ENCODE measurements around the gene HACL1. TPM values are rescaled to one million over a fixed set of nuclear protein-coding genes. Genes with fewer than 3 reads are reported as not detected.

HACL1 gene
- total RNA-seq, 1 donor from 2014 or later, result 28.4 TPM

DNA sequence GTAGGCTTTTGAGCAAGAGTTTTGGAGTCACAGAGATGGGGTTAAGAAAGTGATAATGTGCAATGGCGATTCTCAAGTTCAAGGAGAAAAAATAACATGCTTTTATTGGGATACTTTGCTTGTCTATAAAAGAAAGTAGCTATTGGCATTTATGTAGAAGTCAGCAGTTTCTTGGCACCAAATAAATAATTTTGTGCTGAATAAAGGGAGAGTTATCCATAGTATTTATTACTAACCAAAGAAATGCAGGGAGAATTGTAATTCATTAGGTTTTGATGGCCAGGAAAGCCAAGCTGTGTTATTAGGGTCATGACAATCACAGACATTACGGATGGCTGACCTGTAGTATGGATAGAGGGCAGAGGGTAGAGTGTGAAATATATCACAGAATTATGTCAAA lies 33.3 kb upstream of the HACL1 start:
- Mint-ChIP-seq H3K36me3 (ENCODE audit: low read depth) (no peaks in the 10 kb centered on the region), H3K4me1 (peaks cover 45% of the 10 kb centered on the region), H3K9me3 (no peaks in the 10 kb centered on the region), H3K27ac (no peak overlapping the region), H3K27me3 (no peaks in the 10 kb centered on the region), H3K4me3 (no peak overlapping the region)
- TF ChIP-seq, protein P1, sequence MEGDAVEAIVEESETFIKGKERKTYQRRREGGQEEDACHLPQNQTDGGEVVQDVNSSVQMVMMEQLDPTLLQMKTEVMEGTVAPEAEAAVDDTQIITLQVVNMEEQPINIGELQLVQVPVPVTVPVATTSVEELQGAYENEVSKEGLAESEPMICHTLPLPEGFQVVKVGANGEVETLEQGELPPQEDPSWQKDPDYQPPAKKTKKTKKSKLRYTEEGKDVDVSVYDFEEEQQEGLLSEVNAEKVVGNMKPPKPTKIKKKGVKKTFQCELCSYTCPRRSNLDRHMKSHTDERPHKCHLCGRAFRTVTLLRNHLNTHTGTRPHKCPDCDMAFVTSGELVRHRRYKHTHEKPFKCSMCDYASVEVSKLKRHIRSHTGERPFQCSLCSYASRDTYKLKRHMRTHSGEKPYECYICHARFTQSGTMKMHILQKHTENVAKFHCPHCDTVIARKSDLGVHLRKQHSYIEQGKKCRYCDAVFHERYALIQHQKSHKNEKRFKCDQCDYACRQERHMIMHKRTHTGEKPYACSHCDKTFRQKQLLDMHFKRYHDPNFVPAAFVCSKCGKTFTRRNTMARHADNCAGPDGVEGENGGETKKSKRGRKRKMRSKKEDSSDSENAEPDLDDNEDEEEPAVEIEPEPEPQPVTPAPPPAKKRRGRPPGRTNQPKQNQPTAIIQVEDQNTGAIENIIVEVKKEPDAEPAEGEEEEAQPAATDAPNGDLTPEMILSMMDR (IDR thresholded peaks at IDR 0.05), result no peak
- intact Hi-C loops (cut with micrococcal nuclease), result loop anchor here (5.0 to 10.0 kb wide), 2 partner anchors 223 to 320 kb away; no protein-coding TSS in a partner anchor
- DNase-seq (no peak), ATAC-seq (ENCODE audit: low read depth) (no peak)
- ChIA-PET CTCF (interaction anchor here (1.4 kb wide), 1 partner anchor 178 kb away, joined by 4 read pairs; no protein-coding TSS in a partner anchor), POLR2A (no interaction called here)

DNA sequence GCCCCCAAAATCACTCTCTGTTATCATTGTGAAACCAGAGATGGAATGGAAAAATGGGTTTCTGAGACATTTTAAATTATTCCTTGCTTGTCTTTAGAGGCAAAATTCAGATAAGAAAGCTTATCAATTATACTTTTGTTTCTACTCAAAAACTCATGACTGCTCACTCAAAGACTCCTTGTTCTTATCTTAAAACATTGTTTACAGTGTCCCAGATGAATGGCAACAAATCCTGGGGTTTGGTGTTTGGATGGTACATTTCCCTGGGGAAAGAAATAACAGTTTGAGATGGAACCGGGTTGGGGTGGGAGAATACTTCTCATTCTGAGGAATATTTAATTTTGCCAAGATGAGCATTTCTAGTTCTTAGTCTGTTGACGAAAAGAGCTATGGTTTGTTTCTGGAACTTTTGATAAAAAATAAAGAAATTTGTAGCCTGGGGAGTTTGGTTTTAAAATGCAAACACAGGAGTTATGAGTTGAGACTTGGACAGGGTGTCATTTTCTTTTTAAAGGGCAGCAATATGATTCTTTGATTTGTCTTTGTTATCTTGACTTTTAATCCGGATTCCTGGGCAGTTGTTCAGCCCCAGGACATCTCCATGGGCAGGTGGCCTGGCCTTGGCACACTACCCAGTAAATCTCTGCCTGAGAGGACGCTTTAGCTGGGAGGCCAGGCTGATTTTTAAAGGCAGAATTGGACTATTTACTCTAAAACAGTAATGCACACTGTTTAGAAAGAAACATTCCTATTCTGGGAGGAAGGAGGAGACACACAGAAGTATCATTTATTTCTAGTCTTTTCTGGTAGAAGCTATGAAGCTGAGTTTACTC lies 32.6 kb upstream of the HACL1 start:
- ATAC-seq (ENCODE audit: low read depth), result no peak
- Mint-ChIP-seq H3K36me3 (ENCODE audit: low read depth) (no peaks in the 10 kb centered on the region), H3K9me3 (no peaks in the 10 kb centered on the region), H3K4me3 (no peak overlapping the region), H3K4me1 (peaks cover 45% of the 10 kb centered on the region), H3K27me3 (no peaks in the 10 kb centered on the region), H3K27ac (no peak overlapping the region)
- ChIA-PET CTCF (interaction anchor here (1.4 kb wide), 1 partner anchor 178 kb away, joined by 4 read pairs; no protein-coding TSS in a partner anchor), POLR2A (no interaction called here)
- DNase-seq, result no peak
- intact Hi-C loops (cut with micrococcal nuclease), result loop anchor here (5.0 to 10.0 kb wide), 2 partner anchors 223 to 321 kb away; no protein-coding TSS in a partner anchor
- TF ChIP-seq, protein P1 (IDR thresholded peaks at IDR 0.05), result no peak

DNA sequence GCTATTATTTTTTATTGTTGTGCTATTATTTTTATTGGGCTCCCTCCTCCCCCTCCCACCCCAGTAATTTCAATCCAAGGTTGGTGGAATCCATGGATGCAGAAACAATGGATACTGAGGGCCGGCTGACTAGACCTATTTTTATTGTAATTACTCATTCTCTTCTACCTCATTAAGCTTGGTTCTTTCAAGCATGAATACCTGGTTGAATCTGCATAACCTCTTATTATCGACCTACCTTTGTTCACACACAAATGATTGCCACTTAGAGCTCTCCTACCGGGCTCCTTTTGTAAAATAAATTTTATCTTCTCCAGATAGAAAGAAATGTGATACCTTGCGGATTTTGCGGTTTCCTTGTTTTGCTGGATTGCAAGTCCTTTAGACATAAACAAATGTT lies 31.8 kb upstream of the HACL1 start:
- peaks cover 41% of the 10 kb centered on the region for H3K4me1 Mint-ChIP-seq
- no peak for ATAC-seq (ENCODE audit: low read depth)
- H3K36me3 Mint-ChIP-seq (ENCODE audit: low read depth), result no peaks in the 10 kb centered on the region
- no peak overlapping the region for H3K4me3 Mint-ChIP-seq
- DNase-seq, result no peak
- H3K27ac Mint-ChIP-seq, result no peak overlapping the region
- no peaks in the 10 kb centered on the region for H3K27me3 Mint-ChIP-seq
- intact Hi-C loops (cut with micrococcal nuclease), result loop anchor here (5.0 to 10.0 kb wide), 2 partner anchors 224 to 322 kb away; no protein-coding TSS in a partner anchor
- no peaks in the 10 kb centered on the region for H3K9me3 Mint-ChIP-seq
- TF ChIP-seq, protein P1 (IDR thresholded peaks at IDR 0.05), result no peak
- ChIA-PET POLR2A (no interaction called here), CTCF (no interaction called here)

DNA sequence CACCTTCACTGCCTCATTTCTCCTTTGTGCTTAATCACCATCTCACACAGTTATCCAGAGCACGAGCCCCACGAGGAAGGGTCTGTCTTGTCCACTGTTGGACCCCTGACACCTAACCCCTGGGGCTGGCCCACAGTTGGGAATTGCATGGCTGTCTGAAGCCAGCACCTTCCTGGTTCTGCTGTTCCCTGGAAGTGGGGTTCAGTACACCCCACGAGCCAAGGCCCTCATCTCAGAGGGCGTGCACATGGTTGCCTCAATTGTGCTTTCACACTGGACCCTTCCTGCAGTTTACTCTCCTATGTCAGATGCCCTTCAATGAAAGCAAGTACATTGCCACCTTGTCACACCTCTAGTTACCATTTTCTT lies 30.8 kb upstream of the HACL1 start:
- TF ChIP-seq, protein P1 (IDR thresholded peaks at IDR 0.05), result no peak
- peaks cover 3% of the 10 kb centered on the region for H3K36me3 Mint-ChIP-seq (ENCODE audit: low read depth)
- H3K9me3 Mint-ChIP-seq, result no peaks in the 10 kb centered on the region
- ChIA-PET POLR2A (no interaction called here), CTCF (no interaction called here)
- ATAC-seq (ENCODE audit: low read depth) (no peak), DNase-seq (no peak)
- H3K4me1 Mint-ChIP-seq, result peaks cover 31% of the 10 kb centered on the region
- H3K27me3 Mint-ChIP-seq, result no peaks in the 10 kb centered on the region
- intact Hi-C loops (cut with micrococcal nuclease), result loop anchor here (5.0 to 10.0 kb wide), 2 partner anchors 225 to 323 kb away; no protein-coding TSS in a partner anchor
- no peak overlapping the region for H3K4me3 Mint-ChIP-seq
- no peak overlapping the region for H3K27ac Mint-ChIP-seq

DNA sequence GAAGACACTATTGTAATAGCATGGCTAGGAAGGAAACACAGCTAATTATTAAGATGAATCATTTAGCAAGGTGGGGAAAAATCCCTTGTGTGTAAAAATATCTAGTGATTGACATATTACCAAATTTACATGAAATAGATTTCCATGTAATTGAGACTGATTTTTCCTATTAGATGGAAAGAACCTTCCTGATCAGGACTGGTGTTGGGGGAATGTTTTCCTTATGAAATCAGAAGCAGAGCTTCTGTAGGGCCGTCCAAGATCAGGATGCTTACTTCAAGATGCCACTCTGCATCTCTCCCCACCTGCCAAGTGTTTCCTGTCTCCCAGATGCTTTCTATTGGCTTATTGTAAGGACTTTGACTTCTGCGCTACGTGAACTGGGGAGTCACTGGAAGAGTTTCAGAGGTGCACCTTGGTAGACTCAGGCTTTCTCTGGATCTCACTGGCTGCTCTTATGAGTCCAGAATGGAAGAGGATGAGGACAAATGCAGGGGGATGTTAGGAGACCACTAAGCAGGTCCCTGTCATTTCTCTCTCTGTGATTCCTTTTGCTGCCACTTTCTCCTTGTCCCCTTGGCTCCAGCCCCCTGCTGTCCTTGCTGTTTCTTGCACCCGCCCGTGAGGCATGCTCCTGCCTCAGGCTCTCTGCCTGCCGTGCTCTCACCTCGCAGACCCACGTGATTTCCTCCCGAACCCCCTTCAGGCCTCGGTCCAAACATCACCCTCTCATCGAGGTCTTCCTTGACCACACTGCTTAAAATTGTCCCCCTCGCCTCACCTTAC lies 30.2 kb upstream of the HACL1 start:
- intact Hi-C loops (cut with micrococcal nuclease), result loop anchor here (2.0 to 10.0 kb wide), 4 partner anchors 35 to 417 kb away; no protein-coding TSS in a partner anchor
- TF ChIP-seq, protein P1 (IDR thresholded peaks at IDR 0.05), result no peak
- Mint-ChIP-seq H3K4me3 (no peak overlapping the region), H3K36me3 (ENCODE audit: low read depth) (peaks cover 3% of the 10 kb centered on the region), H3K27me3 (no peaks in the 10 kb centered on the region), H3K27ac (no peak overlapping the region), H3K9me3 (no peaks in the 10 kb centered on the region), H3K4me1 (peaks cover 25% of the 10 kb centered on the region)
- ChIA-PET POLR2A (no interaction called here), CTCF (interaction anchor here (1.7 to 5.3 kb wide), 3 partner anchors 16 to 547 kb away, joined by 5 to 52 read pairs (median 7); no protein-coding TSS in a partner anchor)
- DNase-seq, result no peak
- no peak for ATAC-seq (ENCODE audit: low read depth)
